PC-3 (cell line): ENCODE results near the gene ITGAV.

ENCODE experiments used
- CTCF ChIP-seq: fragments of 300-600 bp; sonication (generic); conservative IDR thresholded peaks from 2 replicates; pipeline ENCODE4 v1.5.1; 2017; ENCODE audit warnings: antibody characterized with exemption, low read depth, mild to moderate bottlenecking, low read length
- EZH2 ChIP-seq: fragments of 300-600 bp; sonication (generic); IDR thresholded peaks from one replicate; pipeline ENCODE4 v1.6.1; 2017; ENCODE audit warnings: antibody characterized with exemption, mild to moderate bottlenecking, low read length; ENCODE audit not compliant: unreplicated experiment
- EZH2phosphoT487 ChIP-seq: fragments of 300-600 bp; sonication (generic); IDR thresholded peaks from 2 replicates; pipeline ENCODE4 v1.6.1; 2018; ENCODE audit warnings: mild to moderate bottlenecking, antibody characterized with exemption, low read length, borderline replicate concordance

GRCh38 chr2:186561467-186562208 is 28.2 kb upstream of the ITGAV start:
- TF ChIP-seq CTCF (no peak), EZH2phosphoT487 (no peak), EZH2 (no peak)
